SU-DHL-6 (cell line): ENCODE results near the gene SRRM3.

ENCODE experiments used
- CTCF ChIP-seq: fragments of 200-600 bp; sonication (generic); IDR thresholded peaks from one replicate; pipeline ENCODE4 v1.5.1; 2017; ENCODE audit warnings: antibody characterized with exemption, mild to moderate bottlenecking, low read length, moderate library complexity; ENCODE audit not compliant: insufficient read depth, poor library complexity, severe bottlenecking
- EZH2phosphoT487 ChIP-seq: fragments of 200-600 bp; sonication (generic), shearing (Covaris generic); conservative IDR thresholded peaks from 2 replicates; pipeline ENCODE4 v1.6.1; 2018; ENCODE audit warnings: mild to moderate bottlenecking, antibody characterized with exemption, low read length, moderate library complexity, mixed read lengths

DNA sequence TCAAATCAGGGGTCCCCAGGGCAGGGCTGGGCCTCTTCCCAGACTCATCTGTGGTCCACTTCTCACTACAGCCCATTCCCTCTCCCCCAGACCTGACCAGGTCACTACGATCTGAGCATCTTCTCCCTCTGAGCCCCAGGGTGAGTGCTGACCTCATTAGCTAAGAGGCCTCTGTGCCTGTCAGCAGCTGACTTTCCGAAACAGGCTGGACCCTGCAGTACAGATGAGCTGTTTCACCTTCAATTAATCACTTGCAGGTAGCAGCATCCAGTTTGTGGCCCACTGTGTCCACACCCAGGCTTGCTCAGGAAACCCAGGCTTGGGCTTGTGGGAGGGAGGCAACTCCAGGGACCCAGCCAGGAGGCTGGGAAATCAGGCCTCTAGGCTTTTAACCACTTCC is 24.3 kb downstream of the SRRM3 start:
- TF ChIP-seq CTCF, result no peak
- no peak for TF ChIP-seq EZH2phosphoT487
